Measurements from ENCODE around the gene SP100.

DNA sequence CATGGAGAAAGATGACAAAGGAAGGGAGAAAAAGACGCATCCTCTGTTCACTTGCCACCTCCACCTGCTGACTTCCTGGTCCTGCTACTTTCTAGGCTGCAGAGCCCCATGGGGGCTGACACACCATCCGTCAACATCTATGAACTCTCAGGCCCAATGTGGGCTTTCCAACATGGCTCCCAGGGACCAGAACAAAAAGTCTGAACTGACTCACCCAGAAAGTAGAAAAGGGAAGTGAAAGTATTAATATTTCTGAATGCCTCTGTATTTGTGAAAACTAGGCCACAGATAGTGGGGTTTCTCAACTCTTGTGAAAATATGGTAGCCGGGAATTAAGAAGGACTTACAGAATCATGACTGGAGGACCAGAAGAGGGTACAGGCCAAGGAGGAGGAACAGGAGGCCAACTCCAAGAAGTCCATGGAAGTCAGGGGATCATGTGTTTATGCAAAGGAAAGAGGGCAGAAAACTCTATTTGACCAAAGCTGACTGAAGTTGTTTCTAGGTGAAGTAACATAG is 173.6 kb downstream of the SP100 start:
- TF ChIP-seq, protein P1, sequence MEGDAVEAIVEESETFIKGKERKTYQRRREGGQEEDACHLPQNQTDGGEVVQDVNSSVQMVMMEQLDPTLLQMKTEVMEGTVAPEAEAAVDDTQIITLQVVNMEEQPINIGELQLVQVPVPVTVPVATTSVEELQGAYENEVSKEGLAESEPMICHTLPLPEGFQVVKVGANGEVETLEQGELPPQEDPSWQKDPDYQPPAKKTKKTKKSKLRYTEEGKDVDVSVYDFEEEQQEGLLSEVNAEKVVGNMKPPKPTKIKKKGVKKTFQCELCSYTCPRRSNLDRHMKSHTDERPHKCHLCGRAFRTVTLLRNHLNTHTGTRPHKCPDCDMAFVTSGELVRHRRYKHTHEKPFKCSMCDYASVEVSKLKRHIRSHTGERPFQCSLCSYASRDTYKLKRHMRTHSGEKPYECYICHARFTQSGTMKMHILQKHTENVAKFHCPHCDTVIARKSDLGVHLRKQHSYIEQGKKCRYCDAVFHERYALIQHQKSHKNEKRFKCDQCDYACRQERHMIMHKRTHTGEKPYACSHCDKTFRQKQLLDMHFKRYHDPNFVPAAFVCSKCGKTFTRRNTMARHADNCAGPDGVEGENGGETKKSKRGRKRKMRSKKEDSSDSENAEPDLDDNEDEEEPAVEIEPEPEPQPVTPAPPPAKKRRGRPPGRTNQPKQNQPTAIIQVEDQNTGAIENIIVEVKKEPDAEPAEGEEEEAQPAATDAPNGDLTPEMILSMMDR (IDR thresholded peaks at IDR 0.05) = no peak
- no peak for TF ChIP-seq POLR2A (IDR thresholded peaks at IDR 0.05)

Measured in uterus (tissue), 2 donors.